K562 (cell line): ENCODE data around the gene PALLD. TPM values are rescaled to one million over a fixed set of nuclear protein-coding genes. Genes with fewer than 3 reads are reported as not detected.

Experiments
- ATAC-seq: fragments of 200-7000 bp; cut with Tn5 transposase; 3 replicates; pipeline ENCODE4 v1.9.1; 2020; ENCODE audit warnings: moderate library complexity
- BruUV-seq: library from RNA; stranded (reverse); fragments of 400-500 nt; replicated peaks from 2 replicates; lab custom pipeline; 2021; lab: Mats Ljungman, UMichigan
- CTCF ChIA-PET: fragments of 300-600 bp; formaldehyde crosslinking; extraction: SDS; loops from one replicate; lab custom pipeline; 2021; ENCODE audit warnings: low intra/inter-chr PET ratio; lab: Yijun Ruan, JAX
- POLR2A ChIA-PET: fragments of 300-600, 350-650 bp; sonication (Branson Sonifier 250); formaldehyde crosslinking; extraction: SDS; loops from one replicate; lab custom pipeline; 2021; ENCODE audit warnings: antibody characterized with exemption, inconsistent platforms; lab: Yijun Ruan, JAX
- DNase-seq, 4 experiments: peaks; one replicate each; pipeline versions ENCODE4 v3.0.0 to v3.0.0-alpha.2; 2011 to 2018; ENCODE audit warnings: low spot score in 3 of 4, mixed read lengths in 3 of 4; ENCODE audit errors: extremely low read depth in 1 of 4
- FAIRE-seq: peaks from 2 replicates; lab custom pipeline; 2011; peaks lifted over from hg19 to GRCh38; lab: Jason Lieb, UNC
- H2AFZ ChIP-seq: 2 replicates; pipeline ENCODE4 v1.6.0; 2011; ENCODE audit warnings: low read depth, low read length, control low read depth, inconsistent platforms
- H3K27ac ChIP-seq: fragments of 200-600 bp; 3 replicates; pipeline ENCODE4 v1.8.0; 2011; ENCODE audit warnings: low read depth, mild to moderate bottlenecking, control low read depth, inconsistent platforms, low read length, moderate library complexity, mixed read lengths; ENCODE audit errors: extremely low read depth
- H3K27me3 ChIP-seq, 2 experiments: fragments of 300-600 bp in 1 of 2; 2 replicates in 1 of 2; 3 replicates in 1 of 2; pipeline versions ENCODE4 v1.6.0 to v1.8.0; 2011; ENCODE audit warnings: inconsistent platforms in 2 of 2, low read length in 2 of 2, mild to moderate bottlenecking in 1 of 2, mixed read lengths in 1 of 2, moderate library complexity in 1 of 2; ENCODE audit not compliant: control insufficient read depth in 2 of 2, insufficient read depth in 2 of 2
- H3K36me3 ChIP-seq: fragments of 300-600 bp; 3 replicates; pipeline ENCODE4 v1.8.0; 2011; ENCODE audit warnings: mild to moderate bottlenecking, low read length, inconsistent platforms; ENCODE audit not compliant: control insufficient read depth, insufficient read depth
- H3K4me1 ChIP-seq, 2 experiments: fragments of 200-600 bp in 1 of 2; replicated peaks in 1 of 2; 2 replicates in 1 of 2; 3 replicates in 1 of 2; pipeline versions ENCODE4 v1.5.1 to v1.8.0; 2011; ENCODE audit warnings: inconsistent platforms in 2 of 2, low read length in 2 of 2, mild to moderate bottlenecking in 1 of 2, mixed read lengths in 1 of 2, moderate library complexity in 1 of 2; ENCODE audit not compliant: control insufficient read depth in 2 of 2, insufficient read depth in 2 of 2
- H3K4me2 ChIP-seq: 2 replicates; pipeline ENCODE4 v1.6.1; 2011; ENCODE audit warnings: low read length, control low read depth, inconsistent platforms, mixed read lengths; ENCODE audit not compliant: insufficient read depth
- H3K4me3 ChIP-seq: fragments of 200-600 bp; sonication (generic), shearing (Covaris generic); 2 replicates; pipeline ENCODE4 v1.5.1; 2016; ENCODE audit warnings: control low read depth, inconsistent platforms
- H3K79me2 ChIP-seq: fragments of 200-600 bp; 3 replicates; pipeline ENCODE4 v1.8.0; 2011; ENCODE audit warnings: low read length, inconsistent platforms; ENCODE audit not compliant: control insufficient read depth, insufficient read depth
- H3K9ac ChIP-seq, 2 experiments: 2 replicates each; pipeline versions ENCODE4 v1.6.0 to v1.6.1; 2011; ENCODE audit warnings: low read depth in 2 of 2, low read length in 2 of 2, control low read depth in 1 of 2, inconsistent platforms in 1 of 2, mild to moderate bottlenecking in 1 of 2, mixed read lengths in 1 of 2; ENCODE audit not compliant: insufficient read depth in 1 of 2
- H3K9me1 ChIP-seq: one replicate; pipeline ENCODE4 v1.6.0; 2011; ENCODE audit warnings: inconsistent platforms, mild to moderate bottlenecking, low read length, moderate library complexity; ENCODE audit not compliant: control insufficient read depth, insufficient read depth
- H3K9me3 ChIP-seq: replicated peaks from 2 replicates; pipeline ENCODE4 v1.5.1; 2011; ENCODE audit warnings: low read depth, low read length, inconsistent platforms; ENCODE audit not compliant: control insufficient read depth, insufficient read depth
- H4K20me1 ChIP-seq: replicated peaks from 2 replicates; pipeline ENCODE4 v1.6.1; 2011; ENCODE audit warnings: low read length, inconsistent platforms, mixed read lengths; ENCODE audit not compliant: control insufficient read depth, insufficient read depth
- ARNT ChIP-seq, 2 experiments: fragments of 450-650 bp; IDR thresholded peaks; 2 replicates each; pipeline ENCODE4 v1.6.1; 2016; ENCODE audit warnings: mild to moderate bottlenecking in 1 of 2
- BRCA1 ChIP-seq, 2 experiments: fragments of 450-650 bp in 1 of 2; sonication (generic) in 1 of 2; formaldehyde crosslinking in 1 of 2; IDR thresholded peaks; 2 replicates each; pipeline versions ENCODE4 v1.5.0 to v1.6.1; 2017 to 2020; ENCODE audit warnings: mild to moderate bottlenecking in 1 of 2, missing genetic modification reagents in 1 of 2
- CHD2 ChIP-seq: IDR thresholded peaks from 2 replicates; pipeline ENCODE4 v1.6.1; 2011; ENCODE audit warnings: low read depth, low read length
- SNIP1 ChIP-seq: fragments of 450-650 bp; IDR thresholded peaks from 2 replicates; pipeline ENCODE4 v1.7.1; 2017; ENCODE audit warnings: low read depth, mild to moderate bottlenecking
- TEAD2 ChIP-seq: fragments of 450-650 bp; IDR thresholded peaks from 2 replicates; pipeline ENCODE4 v1.6.1; 2016; ENCODE audit warnings: missing genetic modification characterization, control low read depth, missing compliant biosample characterization
- ZNF12 ChIP-seq: sonication (generic); formaldehyde crosslinking; IDR thresholded peaks from 2 replicates; pipeline ENCODE4 v1.4.0; 2020; ENCODE audit warnings: mild to moderate bottlenecking, missing genetic modification reagents
- ZNF146 ChIP-seq: IDR thresholded peaks from one replicate; pipeline ENCODE4 v1.6.1; 2018; ENCODE audit warnings: missing compliant biosample characterization; ENCODE audit not compliant: unreplicated experiment
- WGBS: fragments of 100-300 bp; shearing (Covaris generic); methylation state at CpG from one replicate; pipeline ENCODE4 v1.1.6; 2016; ENCODE audit warnings: low coverage, mixed read lengths; ENCODE audit not compliant: insufficient coverage; ENCODE audit errors: missing lambda C conversion rate; 5-methylcytosine and 5-hydroxymethylcytosine counted together
- in situ Hi-C: fragments of 300-500 bp; cut with MboI; formaldehyde crosslinking; loops from 4 replicates; pipeline ENCODE4 v1.15.0; 2018; ENCODE audit warnings: inconsistent platforms, mixed read lengths
- intact Hi-C: fragments of 100-400 bp; cut with micrococcal nuclease; formaldehyde crosslinking; loops from 2 replicates; pipeline ENCODE4 v1.14.2; 2022
- polyA plus RNA-seq, 8 experiments: library from polyadenylated mRNA; depleted of rRNA in 4 of 8; stranded (reverse) in 5 of 8; unstranded in 3 of 8; fragments of >200 nt; fragmentation: Nextera tagmentation in 2 of 8; fragmentation: Illumina TruSeq in 1 of 8; extraction: Ambion mirVana in 2 of 8; extraction: Trizol in 1 of 8; gene quantifications; 2 replicates each; pipeline versions ENCODE4 v1.2.1 to v1.2.3, GENCODE V29; 2011 to 2014; ENCODE audit warnings: inconsistent platforms in 1 of 8, missing spikeins in 1 of 8
- total RNA-seq, 7 experiments: library from RNA; depleted of rRNA in 6 of 7; stranded (reverse); fragments of >200 nt in 6 of 7; fragmentation: Illumina TruSeq in 2 of 7; extraction: Trizol in 2 of 7; gene quantifications; 2 replicates each; pipeline versions ENCODE4 v1.2.1 to v1.2.3, GENCODE V29; 2011 to 2021; ENCODE audit warnings: low replicate concordance in 1 of 7
- TF ChIP-seq, protein P1 (sequence below): fragments of 450-650 bp; IDR thresholded peaks from 2 replicates; pipeline ENCODE4 v1.6.1; 2016; ENCODE audit warnings: low read depth
- TF ChIP-seq, protein P2 (sequence below): fragments of 450-650 bp; IDR thresholded peaks from 2 replicates; pipeline ENCODE4 v1.6.1; 2016; ENCODE audit warnings: borderline replicate concordance
- TF ChIP-seq, protein P3 (sequence below): sonication (generic); formaldehyde crosslinking; IDR thresholded peaks from 2 replicates; pipeline ENCODE4 v1.8.0; 2022; ENCODE audit warnings: missing genetic modification reagents, mild to moderate bottlenecking, moderate library complexity, borderline replicate concordance

PALLD gene
- total and polyA plus RNA-seq, 9 of the 15 experiments (the other 6 are each of a cell fraction or from before 2014, with no cell fraction given), result 0.01 to 0.35 (median 0.06) TPM; not detected in 3

DNA sequence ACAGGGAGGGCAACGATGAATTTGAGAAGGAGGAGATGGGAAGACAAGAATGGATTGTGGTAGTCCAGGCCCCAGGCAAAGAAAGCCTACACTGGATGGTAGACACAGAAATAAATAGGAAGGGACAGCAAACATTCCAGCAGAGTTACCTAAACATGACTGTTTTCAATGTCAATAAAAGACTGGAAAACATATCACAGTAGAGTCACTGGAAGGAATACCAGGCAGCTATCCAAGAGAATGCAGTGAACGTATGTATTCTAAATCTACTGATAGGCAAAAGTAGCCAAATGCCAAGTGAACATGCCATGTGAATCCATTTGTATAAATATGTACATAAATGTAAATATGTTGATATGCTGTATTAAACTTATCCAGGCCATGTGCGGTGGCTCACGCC is 183.0 kb downstream of the PALLD start (continued):
- no peak for TF ChIP-seq ZNF146

DNA sequence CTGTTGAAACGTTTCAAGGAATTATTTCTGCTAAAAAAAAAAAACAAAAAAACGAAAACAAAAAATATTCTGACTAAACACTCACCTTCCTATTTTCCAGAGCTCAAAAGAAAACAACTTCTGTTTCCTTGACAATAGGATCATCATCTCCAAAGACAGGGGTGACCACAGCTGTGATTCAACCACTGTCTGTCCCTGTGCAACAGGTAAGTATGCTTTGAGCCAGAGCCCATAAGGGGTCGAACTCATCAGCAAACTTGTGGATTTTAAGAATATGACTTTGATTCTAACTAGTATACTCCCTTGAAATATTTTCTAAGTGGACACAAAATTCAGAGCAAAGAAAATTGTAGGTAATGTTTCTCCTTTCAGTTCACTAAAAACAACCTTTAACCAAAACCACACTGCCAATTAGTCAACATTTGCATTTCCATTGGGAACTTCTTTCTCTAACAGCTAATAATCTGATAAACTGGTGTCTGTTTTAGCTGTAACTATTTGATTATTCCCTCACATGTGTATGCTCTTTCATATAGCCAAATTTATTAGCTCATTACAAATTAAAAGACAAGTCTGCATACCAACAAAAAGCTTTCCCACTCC is 186.1 kb downstream of the PALLD start:
- CTCF ChIA-PET, result no interaction called here
- BruUV-seq, result no TSS peak
- in situ Hi-C loops, result no loop called here
- TF ChIP-seq BRCA1 (IDR thresholded peaks at IDR 0.05) (no peak), BRCA1 (CRISPR knock-in tag; IDR thresholded peaks at IDR 0.05) (no peak), CHD2 (no peak), ZNF12 (CRISPR knock-in tag) (no peak), SNIP1 (no peak), TEAD2 (tag) (no peak), ARNT (IDR thresholded peaks at IDR 0.05) (no peak)
- TF ChIP-seq, protein P1, sequence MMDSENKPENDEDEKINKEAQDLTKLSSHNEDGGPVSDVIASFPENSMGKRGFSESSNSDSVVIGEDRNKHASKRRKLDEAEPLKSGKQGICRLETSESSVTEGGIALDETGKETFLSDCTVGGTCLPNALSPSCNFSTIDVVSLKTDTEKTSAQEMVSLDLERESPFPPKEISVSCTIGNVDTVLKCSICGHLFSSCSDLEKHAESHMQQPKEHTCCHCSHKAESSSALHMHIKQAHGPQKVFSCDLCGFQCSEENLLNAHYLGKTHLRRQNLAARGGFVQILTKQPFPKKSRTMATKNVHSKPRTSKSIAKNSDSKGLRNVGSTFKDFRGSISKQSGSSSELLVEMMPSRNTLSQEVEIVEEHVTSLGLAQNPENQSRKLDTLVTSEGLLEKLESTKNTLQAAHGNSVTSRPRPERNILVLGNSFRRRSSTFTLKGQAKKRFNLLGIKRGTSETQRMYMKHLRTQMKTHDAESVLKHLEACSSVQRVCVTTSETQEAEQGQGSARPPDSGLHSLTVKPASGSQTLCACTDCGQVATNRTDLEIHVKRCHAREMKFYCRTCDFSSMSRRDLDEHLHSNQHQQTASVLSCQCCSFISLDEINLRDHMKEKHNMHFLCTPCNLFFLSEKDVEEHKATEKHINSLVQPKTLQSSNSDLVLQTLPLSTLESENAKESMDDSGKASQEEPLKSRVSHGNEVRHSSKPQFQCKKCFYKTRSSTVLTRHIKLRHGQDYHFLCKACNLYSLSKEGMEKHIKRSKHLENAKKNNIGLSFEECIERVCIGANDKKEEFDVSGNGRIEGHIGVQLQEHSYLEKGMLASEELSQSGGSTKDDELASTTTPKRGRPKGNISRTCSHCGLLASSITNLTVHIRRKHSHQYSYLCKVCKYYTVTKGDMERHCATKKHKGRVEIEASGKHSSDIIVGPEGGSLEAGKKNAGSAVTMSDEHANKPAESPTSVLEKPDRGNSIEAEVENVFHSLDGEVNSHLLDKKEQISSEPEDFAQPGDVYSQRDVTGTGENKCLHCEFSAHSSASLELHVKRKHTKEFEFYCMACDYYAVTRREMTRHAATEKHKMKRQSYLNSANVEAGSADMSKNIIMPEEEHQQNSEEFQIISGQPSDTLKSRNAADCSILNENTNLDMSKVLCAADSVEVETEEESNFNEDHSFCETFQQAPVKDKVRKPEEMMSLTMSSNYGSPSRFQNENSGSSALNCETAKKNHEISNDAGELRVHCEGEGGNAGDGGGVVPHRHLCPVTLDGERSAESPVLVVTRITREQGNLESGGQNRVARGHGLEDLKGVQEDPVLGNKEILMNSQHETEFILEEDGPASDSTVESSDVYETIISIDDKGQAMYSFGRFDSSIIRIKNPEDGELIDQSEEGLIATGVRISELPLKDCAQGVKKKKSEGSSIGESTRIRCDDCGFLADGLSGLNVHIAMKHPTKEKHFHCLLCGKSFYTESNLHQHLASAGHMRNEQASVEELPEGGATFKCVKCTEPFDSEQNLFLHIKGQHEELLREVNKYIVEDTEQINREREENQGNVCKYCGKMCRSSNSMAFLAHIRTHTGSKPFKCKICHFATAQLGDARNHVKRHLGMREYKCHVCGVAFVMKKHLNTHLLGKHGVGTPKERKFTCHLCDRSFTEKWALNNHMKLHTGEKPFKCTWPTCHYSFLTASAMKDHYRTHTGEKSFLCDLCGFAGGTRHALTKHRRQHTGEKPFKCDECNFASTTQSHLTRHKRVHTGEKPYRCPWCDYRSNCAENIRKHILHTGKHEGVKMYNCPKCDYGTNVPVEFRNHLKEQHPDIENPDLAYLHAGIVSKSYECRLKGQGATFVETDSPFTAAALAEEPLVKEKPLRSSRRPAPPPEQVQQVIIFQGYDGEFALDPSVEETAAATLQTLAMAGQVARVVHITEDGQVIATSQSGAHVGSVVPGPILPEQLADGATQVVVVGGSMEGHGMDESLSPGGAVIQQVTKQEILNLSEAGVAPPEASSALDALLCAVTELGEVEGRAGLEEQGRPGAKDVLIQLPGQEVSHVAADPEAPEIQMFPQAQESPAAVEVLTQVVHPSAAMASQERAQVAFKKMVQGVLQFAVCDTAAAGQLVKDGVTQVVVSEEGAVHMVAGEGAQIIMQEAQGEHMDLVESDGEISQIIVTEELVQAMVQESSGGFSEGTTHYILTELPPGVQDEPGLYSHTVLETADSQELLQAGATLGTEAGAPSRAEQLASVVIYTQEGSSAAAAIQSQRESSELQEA, result no peak
- TF ChIP-seq, protein P2, sequence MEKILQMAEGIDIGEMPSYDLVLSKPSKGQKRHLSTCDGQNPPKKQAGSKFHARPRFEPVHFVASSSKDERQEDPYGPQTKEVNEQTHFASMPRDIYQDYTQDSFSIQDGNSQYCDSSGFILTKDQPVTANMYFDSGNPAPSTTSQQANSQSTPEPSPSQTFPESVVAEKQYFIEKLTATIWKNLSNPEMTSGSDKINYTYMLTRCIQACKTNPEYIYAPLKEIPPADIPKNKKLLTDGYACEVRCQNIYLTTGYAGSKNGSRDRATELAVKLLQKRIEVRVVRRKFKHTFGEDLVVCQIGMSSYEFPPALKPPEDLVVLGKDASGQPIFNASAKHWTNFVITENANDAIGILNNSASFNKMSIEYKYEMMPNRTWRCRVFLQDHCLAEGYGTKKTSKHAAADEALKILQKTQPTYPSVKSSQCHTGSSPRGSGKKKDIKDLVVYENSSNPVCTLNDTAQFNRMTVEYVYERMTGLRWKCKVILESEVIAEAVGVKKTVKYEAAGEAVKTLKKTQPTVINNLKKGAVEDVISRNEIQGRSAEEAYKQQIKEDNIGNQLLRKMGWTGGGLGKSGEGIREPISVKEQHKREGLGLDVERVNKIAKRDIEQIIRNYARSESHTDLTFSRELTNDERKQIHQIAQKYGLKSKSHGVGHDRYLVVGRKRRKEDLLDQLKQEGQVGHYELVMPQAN, result no peak
- TF ChIP-seq, protein P3, sequence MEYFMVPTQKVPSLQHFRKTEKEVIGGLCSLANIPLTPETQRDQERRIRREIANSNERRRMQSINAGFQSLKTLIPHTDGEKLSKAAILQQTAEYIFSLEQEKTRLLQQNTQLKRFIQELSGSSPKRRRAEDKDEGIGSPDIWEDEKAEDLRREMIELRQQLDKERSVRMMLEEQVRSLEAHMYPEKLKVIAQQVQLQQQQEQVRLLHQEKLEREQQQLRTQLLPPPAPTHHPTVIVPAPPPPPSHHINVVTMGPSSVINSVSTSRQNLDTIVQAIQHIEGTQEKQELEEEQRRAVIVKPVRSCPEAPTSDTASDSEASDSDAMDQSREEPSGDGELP, result no peak

More for the DNA sequence above, 186.1 kb downstream of the PALLD start:
- no peaks in the 10 kb centered on the region for H3K9me3 ChIP-seq
- POLR2A ChIA-PET, result no interaction called here
- no peak overlapping the region for H3K27ac ChIP-seq
- no peaks in the 10 kb centered on the region for H3K79me2 ChIP-seq
- ATAC-seq (no peak), FAIRE-seq (no peak), DNase-seq (no peak)
- H3K4me3 ChIP-seq, result no peak overlapping the region
- H2AFZ ChIP-seq, result no peak overlapping the region
- H3K36me3 ChIP-seq, result no peaks in the 10 kb centered on the region
- intact Hi-C loops, result no loop called here
- H3K9me1 ChIP-seq, result no peaks in the 10 kb centered on the region
- H4K20me1 ChIP-seq, result no peaks in the 10 kb centered on the region
- 0% methylated on average over 3 of the region's 3 CpGs for WGBS
- H3K4me2 ChIP-seq, result no peak overlapping the region
- 0 out of 5 replicates have a peak, but pooled peaks cover 0 to 4% of the 10 kb centered on the region in 2 experiments for H3K27me3 ChIP-seq
- H3K9ac ChIP-seq, result no peak overlapping the region
- H3K4me1 ChIP-seq, result no peaks in the 10 kb centered on the region
